DND-41 (cell line): ENCODE measurements around the gene RPL7A.

Source experiments
- CTCF ChIP-seq: IDR thresholded peaks from 2 replicates; pipeline ENCODE4 v1.5.1; 2012; ENCODE audit warnings: borderline replicate concordance, low read length, moderate library complexity, mild to moderate bottlenecking; ENCODE audit not compliant: poor library complexity, severe bottlenecking; ENCODE audit errors: extremely low read depth
- EZH2 ChIP-seq: IDR thresholded peaks from 3 replicates; pipeline ENCODE4 v1.6.1; 2012; ENCODE audit warnings: borderline replicate concordance, low read depth, mild to moderate bottlenecking, moderate library complexity, low read length, inconsistent platforms; ENCODE audit not compliant: severe bottlenecking

GRCh38 chr9:133380734-133381133 lies 32.7 kb downstream of the RPL7A start:
- TF ChIP-seq CTCF: no peak
- no peak for TF ChIP-seq EZH2
